ENCODE data around the gene IQCM.

Gene IQCM

DNA sequence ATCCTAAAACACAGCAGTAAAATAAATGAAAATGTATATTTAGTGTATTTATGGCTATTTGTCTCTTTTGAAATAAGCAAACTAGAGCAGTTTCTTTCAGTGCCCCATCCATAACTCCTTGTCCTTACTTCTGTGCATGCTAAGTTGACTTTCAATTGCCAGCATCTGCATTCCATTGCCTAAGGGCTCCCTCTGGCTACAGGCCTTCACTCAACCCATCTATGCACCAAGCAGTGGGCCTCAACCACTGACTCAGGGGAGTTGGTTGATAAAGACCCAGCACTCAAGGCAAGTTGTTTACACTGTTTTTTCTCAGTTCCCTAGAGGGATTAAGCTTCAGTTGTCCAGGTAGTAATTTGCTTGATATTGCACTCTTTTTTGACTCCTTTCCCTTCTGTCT, 265.7 kb downstream of the IQCM start:
- no peaks in the 10 kb centered on the region for H3K27me3 ChIP-seq (ENCODE audit: insufficient read depth, poor library complexity, severe bottlenecking)
- H3K4me3 ChIP-seq (replicated peaks; ENCODE audit: insufficient read depth, low read length), result no peak overlapping the region
- TF ChIP-seq POLR2AphosphoS5 (IDR thresholded peaks at IDR 0.05; ENCODE audit: low read depth), result no peak
- TF ChIP-seq, protein P1, sequence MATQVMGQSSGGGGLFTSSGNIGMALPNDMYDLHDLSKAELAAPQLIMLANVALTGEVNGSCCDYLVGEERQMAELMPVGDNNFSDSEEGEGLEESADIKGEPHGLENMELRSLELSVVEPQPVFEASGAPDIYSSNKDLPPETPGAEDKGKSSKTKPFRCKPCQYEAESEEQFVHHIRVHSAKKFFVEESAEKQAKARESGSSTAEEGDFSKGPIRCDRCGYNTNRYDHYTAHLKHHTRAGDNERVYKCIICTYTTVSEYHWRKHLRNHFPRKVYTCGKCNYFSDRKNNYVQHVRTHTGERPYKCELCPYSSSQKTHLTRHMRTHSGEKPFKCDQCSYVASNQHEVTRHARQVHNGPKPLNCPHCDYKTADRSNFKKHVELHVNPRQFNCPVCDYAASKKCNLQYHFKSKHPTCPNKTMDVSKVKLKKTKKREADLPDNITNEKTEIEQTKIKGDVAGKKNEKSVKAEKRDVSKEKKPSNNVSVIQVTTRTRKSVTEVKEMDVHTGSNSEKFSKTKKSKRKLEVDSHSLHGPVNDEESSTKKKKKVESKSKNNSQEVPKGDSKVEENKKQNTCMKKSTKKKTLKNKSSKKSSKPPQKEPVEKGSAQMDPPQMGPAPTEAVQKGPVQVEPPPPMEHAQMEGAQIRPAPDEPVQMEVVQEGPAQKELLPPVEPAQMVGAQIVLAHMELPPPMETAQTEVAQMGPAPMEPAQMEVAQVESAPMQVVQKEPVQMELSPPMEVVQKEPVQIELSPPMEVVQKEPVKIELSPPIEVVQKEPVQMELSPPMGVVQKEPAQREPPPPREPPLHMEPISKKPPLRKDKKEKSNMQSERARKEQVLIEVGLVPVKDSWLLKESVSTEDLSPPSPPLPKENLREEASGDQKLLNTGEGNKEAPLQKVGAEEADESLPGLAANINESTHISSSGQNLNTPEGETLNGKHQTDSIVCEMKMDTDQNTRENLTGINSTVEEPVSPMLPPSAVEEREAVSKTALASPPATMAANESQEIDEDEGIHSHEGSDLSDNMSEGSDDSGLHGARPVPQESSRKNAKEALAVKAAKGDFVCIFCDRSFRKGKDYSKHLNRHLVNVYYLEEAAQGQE (IDR thresholded peaks at IDR 0.05; ENCODE audit: insufficient replicate concordance, low read depth), result no peak
- TF ChIP-seq GABPA (IDR thresholded peaks at IDR 0.05; ENCODE audit: low read depth), result no peak
- TF ChIP-seq, protein P2, sequence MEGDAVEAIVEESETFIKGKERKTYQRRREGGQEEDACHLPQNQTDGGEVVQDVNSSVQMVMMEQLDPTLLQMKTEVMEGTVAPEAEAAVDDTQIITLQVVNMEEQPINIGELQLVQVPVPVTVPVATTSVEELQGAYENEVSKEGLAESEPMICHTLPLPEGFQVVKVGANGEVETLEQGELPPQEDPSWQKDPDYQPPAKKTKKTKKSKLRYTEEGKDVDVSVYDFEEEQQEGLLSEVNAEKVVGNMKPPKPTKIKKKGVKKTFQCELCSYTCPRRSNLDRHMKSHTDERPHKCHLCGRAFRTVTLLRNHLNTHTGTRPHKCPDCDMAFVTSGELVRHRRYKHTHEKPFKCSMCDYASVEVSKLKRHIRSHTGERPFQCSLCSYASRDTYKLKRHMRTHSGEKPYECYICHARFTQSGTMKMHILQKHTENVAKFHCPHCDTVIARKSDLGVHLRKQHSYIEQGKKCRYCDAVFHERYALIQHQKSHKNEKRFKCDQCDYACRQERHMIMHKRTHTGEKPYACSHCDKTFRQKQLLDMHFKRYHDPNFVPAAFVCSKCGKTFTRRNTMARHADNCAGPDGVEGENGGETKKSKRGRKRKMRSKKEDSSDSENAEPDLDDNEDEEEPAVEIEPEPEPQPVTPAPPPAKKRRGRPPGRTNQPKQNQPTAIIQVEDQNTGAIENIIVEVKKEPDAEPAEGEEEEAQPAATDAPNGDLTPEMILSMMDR (IDR thresholded peaks at IDR 0.05; ENCODE audit: insufficient read depth, low read length), result no peak
- no peak for TF ChIP-seq SPI1 (IDR thresholded peaks at IDR 0.05; ENCODE audit: borderline replicate concordance, low read depth)
- no peak overlapping the region for H3K27ac ChIP-seq (replicated peaks)
- DNase-seq (ENCODE audit: low read depth in 1 of 2, low spot score in 1 of 2), result no peak

DNA sequence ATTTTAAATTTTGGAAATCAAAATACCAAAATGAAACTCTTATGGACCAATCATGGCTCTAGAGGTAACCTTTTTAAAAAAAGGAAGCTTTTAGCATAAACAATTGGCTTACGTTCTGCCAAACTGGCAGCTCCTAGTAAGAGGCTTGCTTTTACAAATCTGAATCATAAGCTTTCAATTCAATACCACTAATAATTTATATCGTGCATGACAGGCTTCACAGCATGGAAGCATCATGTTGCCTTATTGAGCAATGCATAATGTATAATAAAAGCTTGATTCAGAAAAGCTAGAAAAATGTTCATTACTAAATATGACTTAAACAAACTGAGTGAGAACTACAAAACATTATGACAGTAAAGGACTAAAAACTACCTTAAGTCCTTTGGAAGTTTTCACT, 280.9 kb downstream of the IQCM start:
- no peak for DNase-seq (ENCODE audit: low read depth in 1 of 2, low spot score in 1 of 2)
- no peak overlapping the region for H3K4me3 ChIP-seq (replicated peaks; ENCODE audit: insufficient read depth, low read length)

DNA sequence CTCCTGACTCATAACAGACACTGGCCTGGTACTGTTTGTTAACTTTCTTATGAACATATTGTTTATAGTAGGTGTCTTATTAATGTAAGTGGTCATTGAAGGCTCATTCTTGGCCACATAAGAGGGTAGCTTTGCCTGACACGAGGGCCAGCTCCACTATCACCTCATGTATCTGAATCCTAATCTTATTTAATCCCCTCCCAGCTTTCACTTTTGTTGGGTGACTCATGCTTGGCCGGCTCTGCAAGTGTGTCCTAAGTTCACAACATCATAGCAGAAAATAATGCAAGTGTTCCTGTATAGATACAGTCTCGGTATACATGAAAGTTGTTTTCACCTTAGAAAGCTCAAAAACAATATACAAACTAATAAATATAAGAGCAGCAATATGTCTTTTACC, 283.8 kb downstream of the IQCM start:
- TF ChIP-seq, protein P2 (IDR thresholded peaks at IDR 0.05; ENCODE audit: insufficient read depth, low read length), result no peak
- TF ChIP-seq, protein P1 (IDR thresholded peaks at IDR 0.05; ENCODE audit: insufficient replicate concordance, low read depth), result no peak
- no peak for TF ChIP-seq GABPA (IDR thresholded peaks at IDR 0.05; ENCODE audit: low read depth)
- no peak for TF ChIP-seq SPI1 (IDR thresholded peaks at IDR 0.05; ENCODE audit: borderline replicate concordance, low read depth)
- TF ChIP-seq POLR2AphosphoS5 (IDR thresholded peaks at IDR 0.05; ENCODE audit: low read depth), result no peak
- Histone ChIP-seq H3K27me3 (ENCODE audit: insufficient read depth, poor library complexity, severe bottlenecking) (no peaks in the 10 kb centered on the region), H3K4me3 (replicated peaks; ENCODE audit: insufficient read depth, low read length) (no peak overlapping the region), H3K27ac (replicated peaks) (no peak overlapping the region)
- no peak for DNase-seq (ENCODE audit: low read depth in 1 of 2, low spot score in 1 of 2)

More for the DNA sequence above, 280.9 kb downstream of the IQCM start:
- Histone ChIP-seq H3K27ac (replicated peaks) (no peak overlapping the region), H3K27me3 (ENCODE audit: insufficient read depth, poor library complexity, severe bottlenecking) (no peaks in the 10 kb centered on the region)
- TF ChIP-seq, protein P1 (IDR thresholded peaks at IDR 0.05; ENCODE audit: insufficient replicate concordance, low read depth), result no peak
- TF ChIP-seq, protein P2 (IDR thresholded peaks at IDR 0.05; ENCODE audit: insufficient read depth, low read length), result no peak
- TF ChIP-seq SPI1 (IDR thresholded peaks at IDR 0.05; ENCODE audit: borderline replicate concordance, low read depth) (no peak), GABPA (IDR thresholded peaks at IDR 0.05; ENCODE audit: low read depth) (no peak), POLR2AphosphoS5 (IDR thresholded peaks at IDR 0.05; ENCODE audit: low read depth) (no peak)

Data from HL-60 (cell line).